RCC 7860 (cell line): Measurements from ENCODE around the gene WEE1.
A peak's percentile ranks its signal among the peaks of the same experiment; 100 is the strongest.

Source experiments
- DNase-seq: peaks from one replicate; pipeline ENCODE4 v3.0.0-alpha.2; 2015; ENCODE audit warnings: low spot score
- FAIRE-seq: peaks from 2 replicates; lab custom pipeline; 2012; peaks lifted over from hg19 to GRCh38; lab: Jason Lieb, UNC

The WEE1 gene

DNA sequence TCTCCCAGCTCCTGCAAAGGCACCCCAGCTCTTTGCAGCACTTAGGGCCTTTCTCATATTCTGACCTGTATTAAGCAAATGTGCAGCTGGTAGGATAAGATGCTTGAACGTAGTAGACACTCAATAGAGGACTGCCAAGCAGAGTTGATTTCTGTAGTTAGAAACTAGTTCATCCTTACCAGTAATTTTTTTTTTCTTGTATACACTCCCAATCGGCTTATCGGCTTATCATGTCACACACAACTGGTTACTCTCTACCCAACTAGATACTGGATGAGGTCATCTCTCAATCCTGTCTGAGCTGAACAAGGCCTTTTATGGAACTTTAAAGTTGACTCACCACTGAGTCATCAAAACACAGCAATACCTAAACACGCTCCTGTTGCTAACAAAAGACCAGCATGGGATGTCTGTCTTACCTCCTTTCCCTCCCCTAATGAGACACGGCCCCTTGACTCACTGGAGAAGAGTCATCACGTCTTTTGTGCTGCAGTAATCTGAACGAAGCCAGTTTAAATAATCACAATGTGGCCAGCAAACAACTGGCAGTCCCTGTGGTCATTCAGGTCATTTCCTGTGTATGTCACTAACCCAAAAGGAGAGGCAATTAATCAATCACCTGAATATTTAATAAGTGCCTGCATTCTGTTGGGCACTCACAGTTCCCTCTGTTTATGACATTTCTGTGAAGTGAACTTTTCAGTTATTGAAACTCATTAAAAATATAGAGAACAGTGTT lies 7.5 kb upstream of the WEE1 start:
- FAIRE-seq: peak; percentile 96
- DNase-seq: peak; percentile 100

DNA sequence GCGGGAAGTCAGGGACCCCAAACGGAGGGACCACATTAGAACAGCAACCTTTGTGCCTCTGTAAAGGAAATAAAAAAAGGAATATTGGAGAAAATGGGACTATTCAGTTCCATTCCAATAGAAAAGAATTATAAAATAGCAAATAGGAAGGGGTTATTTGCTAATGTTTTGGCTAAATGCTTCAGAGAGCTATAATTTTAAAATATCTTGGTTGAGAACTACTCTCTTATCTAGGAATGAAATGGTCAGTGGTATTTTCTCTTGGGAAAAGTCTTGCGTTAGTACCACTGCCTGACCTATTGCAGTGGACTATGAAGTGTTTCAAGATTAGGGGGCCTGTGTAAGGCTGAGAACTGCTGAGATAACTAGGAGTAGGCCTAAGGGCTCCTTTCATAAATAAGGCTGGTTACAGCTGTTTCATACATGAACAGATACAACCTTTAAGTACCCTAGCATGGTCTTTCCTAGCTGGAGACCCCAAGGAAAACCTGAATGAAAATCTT lies 6.9 kb upstream of the WEE1 start:
- FAIRE-seq (no peak), DNase-seq (no peak)

DNA sequence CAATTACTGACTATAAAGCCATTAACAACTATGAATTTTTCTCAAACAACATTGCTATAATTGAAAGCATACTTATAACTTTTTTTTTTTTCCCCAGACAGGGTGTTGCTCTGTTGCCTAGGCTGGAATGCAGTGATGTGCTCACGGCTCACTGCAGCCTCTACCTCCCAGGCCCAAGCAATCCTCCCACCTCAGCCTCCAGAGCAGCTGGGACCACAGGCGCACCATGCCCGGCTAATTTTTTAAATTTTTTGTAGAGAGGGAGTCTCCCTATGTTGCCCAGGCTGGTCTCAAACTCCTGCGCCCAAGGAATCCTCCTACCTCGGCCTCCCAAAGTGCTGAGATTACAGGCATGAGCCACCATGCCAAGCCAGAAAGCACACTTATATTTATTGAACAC lies 6.1 kb upstream of the WEE1 start:
- no peak for FAIRE-seq
- DNase-seq: no peak

DNA sequence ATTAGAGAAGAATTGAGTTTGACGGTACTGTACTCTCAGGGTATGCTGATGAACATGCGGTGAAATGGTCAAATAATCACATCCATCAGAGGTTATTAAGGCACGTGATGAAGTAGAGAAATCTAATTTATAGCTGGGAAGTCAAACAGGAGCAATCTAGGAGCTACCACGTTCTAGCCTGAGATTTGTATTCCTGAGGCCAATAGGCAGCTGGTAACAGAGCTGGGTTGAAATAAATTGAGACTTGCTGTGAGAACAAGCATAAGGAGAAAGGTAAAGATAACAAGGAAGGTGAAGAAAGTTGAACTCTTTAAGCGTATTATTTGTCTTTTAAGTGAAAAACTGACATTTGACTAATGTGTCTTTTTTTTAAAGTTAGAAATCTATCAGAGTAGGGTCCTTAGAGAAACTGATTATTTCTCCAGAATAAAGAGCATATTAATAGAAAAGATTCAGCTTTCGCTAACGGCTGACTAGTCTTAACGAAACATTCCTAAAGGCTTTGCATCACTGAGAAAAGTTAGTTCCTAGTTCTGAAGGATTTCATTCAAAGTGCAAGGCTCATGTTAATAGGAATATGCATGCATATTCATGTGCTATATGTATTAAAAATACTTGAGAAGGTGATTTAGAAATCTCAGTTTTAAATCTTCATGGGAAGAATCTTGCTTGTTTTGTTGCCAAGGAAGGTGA lies 5.2 kb upstream of the WEE1 start:
- FAIRE-seq (no peak), DNase-seq (no peak)

DNA sequence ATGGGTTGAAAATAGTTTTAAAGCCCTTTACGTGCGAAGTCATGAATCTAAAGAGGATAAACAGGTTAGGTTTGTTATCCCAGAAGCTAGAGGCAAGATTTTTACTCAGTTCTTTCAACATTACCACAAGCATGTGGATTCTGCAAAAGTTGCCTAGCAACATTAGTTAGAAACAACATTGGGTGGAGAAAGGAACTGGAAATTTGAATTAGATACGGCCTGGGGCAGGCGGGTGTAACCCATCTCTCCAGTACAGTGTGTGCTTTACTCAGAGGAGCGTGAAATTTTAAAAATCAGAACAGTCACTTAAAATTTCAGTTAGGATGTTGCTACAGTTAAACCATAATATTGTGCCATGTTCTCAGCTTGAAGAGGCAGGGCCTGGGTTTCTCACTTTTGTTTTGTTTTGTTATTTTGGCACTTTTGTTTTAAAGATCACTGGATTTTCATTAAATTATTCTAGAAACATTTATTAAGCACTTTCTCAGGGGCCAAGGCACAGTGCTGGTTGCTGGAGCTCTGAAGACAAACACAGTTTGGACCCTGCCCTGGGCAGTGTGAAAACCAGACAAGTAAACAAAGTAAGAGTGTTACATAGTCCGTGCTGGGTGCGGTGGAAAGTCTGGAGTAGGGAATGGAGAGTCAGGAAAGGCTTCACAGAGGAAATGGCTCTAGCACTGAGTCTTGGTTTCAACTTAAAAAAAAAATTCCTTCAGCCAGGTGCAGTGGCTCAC lies 4.4 kb upstream of the WEE1 start:
- peak; percentile 90 for DNase-seq
- FAIRE-seq: peak; percentile 44

DNA sequence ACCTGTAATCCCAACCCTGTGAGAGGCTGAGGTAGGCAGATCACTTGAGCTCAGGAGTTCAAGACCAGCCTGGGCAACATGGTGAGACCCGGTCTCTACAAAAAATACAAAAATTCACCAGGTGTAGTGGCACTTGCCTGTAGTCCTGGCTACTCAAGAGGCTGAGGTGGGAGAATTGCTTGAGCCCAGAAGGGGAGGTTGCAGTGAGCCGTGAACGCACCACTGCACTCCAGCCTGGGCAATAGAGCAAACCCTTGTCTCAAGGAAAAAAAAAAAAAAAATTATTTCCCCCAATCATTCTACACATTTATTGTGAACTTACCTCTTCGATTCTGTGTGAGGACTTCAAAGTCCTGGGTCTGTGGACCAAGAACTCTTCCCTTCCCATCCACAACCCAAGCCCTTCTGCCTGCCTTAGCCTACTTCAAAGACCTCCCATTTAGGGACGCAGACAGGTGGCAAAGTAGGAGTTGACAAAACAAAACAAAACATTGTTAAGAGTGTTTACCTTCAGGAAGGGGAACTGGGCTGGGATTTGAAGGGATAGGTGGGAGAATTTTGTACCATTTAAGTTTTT lies 3.8 kb upstream of the WEE1 start:
- FAIRE-seq: no peak

DNA sequence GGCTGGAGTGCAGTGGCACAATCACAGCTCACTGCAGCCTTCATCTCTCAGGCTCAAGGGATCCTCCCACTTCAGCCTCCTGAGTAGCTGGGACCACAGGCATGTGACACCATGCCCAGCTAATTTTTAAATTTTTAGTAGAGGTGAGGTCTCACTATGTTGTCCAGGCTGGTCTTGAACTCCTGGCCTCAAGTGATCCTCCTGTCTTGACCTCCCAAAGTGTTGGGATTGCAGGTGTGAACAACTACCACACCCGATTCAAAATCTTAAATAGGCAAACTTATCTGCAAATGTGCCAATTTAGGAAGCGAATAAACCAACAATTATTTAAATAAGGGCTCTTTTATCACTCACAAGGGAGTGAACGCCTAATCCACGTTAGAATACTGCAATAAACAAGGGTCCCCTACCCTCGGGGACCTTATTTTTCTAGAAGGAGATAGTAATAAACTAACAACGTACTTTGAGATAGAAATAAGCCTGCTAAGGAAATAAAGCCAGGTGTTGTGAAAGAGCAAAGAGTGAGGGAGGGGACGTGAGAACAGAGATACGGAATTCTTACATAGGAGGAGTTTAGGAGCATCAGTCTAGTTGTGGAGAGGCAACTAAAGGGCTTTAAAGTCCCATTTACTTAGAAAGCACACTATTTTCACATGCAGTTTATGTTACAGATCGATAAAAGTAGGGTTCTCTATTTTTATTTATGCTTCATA lies 3.0 kb upstream of the WEE1 start:
- DNase-seq (no peak), FAIRE-seq (no peak)

More for the DNA sequence above, 3.8 kb upstream of the WEE1 start:
- no peak for DNase-seq

DNA sequence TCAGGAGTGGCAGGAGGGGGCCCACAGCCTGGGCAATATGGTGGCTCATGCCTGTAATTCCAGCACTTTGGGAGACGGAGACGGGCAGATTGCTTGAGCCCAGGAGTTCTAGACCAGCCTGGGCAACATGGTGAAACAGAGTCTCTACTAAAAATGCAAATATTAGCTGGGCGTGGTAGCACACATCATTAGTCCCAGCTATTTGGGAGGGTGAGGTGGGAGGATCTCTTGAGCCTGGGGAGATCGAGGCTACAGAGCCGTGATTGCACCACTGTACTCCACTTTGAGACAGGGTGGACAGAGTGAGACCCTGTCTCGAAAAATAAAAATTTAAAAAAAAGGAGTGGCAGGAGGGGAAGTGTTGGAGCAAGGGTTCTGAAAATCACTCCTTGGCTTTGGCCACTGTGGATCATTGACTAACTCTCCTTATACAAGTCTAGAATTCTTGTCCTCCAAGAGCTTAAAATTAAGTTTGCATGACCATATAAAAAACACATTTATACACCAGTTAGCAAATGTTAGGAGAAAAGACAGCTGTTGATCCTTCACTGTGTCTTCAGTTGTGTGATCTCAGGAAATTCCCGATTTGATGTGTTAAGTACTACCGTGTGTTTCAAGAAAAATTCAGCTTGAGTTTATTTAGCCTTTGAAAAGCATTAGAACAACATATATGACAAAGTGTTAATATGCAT lies 2.3 kb upstream of the WEE1 start:
- DNase-seq (no peak), FAIRE-seq (no peak)

DNA sequence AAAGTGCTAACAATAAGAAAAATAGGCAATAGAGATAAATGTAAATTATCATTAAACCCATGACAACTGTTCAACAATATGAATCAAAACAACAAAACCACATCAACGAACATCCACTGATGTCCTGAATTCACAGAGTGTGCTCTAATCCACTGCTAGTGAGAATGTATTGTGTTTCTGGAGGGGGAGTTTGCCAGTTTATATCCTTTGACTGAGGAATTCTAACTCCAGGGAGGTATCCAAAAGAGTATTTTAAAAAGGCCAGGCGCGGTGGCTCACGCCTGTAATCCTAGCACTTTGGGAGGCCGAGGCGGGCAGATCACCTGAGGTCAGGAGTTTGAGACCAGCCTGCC lies 1.7 kb upstream of the WEE1 start:
- FAIRE-seq (no peak), DNase-seq (no peak)

DNA sequence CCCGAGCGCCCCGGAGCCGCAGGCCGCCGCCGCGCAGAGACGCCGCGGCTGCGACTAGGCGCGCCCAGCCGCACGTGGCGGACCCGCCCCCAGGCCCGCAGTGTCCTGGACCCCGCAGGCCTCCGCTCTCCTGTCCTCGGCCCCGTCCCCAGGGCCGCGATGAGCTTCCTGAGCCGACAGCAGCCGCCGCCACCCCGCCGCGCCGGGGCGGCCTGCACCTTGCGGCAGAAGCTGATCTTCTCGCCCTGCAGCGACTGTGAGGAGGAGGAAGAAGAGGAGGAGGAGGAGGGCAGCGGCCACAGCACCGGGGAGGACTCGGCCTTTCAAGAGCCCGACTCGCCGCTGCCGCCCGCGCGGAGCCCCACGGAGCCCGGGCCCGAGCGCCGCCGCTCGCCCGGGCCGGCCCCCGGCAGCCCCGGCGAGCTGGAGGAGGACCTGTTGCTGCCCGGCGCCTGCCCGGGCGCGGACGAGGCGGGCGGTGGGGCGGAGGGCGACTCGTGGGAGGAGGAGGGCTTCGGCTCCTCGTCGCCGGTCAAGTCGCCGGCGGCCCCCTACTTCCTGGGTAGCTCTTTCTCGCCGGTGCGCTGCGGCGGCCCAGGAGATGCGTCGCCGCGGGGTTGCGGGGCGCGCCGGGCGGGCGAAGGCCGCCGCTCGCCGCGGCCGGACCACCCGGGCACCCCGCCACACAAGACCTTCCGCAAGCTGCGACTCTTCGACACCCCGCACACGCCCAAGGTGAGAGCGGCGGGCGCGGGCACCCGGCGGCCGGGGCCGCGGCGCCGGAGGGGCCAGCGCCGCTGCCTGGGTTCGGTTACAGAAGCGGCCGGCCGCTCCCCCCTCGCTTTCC lies 528 bp downstream of the WEE1 start:
- no peak for DNase-seq
- no peak for FAIRE-seq

DNA sequence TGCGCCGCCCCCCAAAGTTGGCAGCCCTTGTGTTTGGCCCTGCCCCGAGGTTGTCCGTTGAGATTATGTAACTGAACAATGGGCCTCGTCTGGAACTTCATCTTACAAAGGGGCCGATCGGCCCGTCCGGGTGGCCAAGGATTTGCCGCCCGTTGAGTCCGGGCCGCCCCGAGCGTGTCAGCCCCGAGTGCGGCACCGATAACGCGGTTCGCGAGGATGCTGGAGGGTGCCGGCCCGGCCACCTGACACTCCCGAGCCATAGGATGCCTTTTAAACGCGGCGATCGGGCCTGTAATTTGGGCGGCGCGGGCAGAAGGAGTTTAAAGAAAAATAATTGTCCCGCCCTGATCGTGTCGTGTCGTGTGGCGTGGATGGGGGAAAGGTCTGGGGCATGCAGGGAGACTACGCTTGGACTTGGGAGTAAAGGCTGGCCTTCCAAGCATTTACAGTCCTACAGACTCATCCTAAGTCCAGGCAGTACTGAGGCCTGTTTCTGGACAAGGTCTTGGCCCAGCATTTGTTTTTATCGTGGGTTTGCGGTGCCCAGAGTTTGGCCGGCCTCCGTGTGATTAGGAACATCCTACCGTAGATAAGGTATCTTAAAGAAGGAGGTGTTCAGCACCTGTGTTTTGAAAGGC lies 1.3 kb downstream of the WEE1 start:
- DNase-seq (no peak), FAIRE-seq (no peak)

DNA sequence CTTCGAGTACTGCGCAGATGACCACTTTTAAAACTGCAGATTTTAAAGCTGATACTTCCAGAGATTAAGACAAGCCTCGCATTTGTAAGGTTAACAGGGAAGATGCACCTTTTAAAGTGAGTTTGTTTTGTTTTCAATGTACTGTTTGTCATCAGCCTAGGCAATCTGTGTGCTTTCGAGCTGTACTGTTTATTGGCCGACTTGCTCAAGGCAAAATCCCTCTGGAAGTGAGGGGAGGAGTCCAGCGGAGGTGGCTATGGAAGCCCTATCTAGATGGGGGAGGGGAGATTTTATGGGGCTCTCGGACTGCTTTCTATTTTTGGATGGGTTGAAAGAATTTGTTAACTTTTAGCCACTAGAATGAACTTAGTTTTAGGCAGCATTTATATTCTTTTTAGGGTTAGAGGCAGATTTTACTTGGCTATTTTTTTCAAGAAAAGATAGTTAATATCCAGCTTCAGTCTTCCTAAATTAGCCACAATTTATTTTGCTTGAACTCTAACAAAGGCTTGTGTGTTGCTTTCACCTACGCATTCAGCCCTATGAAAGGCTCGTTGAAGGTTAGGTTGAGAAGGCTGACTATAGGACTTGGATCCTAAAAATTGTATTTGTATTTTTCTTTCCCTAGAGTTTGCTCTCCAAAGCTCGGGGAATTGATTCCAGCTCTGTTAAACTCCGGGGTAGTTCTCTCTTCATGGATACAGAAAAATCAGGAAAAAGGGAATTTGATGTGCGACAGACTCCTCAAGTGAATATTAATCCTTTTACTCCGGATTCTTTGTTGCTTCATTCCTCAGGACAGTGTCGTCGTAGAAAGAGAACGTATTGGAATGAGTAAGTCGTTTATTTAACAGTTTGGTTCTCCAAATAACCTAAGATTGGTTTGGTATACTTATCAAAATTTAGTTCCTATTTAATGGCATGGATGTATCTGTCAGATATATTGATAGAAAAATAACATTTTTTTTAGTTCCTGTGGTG lies 2.1 kb downstream of the WEE1 start:
- DNase-seq (peak; percentile 72), FAIRE-seq (peak; percentile 21)

DNA sequence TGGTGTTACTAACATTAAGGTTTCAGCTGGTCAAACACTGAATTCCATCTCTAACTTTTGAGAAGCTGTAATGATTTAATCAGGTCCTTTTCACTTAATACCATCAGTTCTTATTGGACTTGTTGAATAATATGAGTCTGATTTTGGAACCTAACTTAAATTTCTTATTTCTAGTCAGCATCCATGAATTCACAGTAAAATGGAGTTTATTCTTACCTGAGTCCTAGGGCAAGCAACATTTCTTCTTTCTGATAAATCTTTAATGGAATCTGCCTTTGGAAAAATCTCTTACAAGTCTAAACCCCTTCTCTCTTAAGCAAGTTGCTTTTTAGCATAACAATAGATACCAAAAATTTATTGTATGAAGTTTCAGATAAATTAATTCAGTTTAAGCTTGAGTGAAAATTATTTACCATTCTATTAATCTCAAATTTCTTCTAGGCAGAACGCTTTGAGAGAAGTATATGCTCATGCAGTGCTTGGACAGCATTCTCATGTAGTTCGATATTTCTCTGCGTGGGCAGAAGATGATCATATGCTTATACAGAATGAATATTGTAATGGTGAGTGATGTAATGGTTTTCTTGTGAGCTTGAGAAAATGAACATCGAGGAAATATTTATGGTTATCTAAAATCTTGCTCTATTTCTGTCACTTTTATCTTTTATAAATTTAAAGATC lies 3.4 kb downstream of the WEE1 start:
- FAIRE-seq (no peak), DNase-seq (no peak)

DNA sequence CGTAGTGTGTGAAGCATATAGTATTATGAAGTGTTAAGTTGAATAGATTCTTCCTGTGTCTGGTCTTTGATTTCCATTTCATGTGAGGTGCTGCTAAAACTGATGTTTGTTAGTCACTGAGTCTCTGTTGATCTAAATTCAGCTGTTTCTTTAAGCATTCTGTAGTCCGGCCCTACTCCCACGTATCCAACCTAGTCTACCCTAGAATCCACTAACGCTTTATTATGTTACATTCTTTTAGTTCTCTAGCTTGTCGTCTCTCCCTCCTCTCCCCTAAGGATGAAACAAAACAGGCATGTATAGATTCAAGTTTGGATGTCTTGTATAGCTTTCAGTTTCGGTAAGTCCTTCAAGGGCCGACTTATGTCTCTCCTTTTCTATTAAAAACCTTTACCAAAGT lies 4.1 kb downstream of the WEE1 start:
- DNase-seq: no peak
- no peak for FAIRE-seq

DNA sequence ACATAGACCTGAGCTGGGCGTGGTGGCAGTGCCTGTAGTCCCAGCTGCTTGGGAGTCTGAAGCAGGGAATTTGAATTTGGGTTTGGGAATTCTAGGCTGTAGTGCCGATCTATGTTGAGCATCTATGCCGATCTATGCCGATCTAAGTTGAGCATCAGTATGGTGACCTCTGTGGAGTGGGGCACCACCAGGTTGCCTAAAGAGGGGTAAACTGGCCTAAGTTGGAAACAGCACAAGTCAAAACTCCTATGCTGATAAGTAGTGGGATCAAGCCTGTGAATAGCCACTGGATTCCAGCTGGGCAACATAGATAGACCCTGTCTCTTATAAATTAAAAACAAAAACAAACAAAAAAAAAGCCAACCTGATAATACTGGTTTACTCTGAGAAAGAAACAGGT lies 7.4 kb downstream of the WEE1 start:
- DNase-seq (no peak), FAIRE-seq (no peak)

DNA sequence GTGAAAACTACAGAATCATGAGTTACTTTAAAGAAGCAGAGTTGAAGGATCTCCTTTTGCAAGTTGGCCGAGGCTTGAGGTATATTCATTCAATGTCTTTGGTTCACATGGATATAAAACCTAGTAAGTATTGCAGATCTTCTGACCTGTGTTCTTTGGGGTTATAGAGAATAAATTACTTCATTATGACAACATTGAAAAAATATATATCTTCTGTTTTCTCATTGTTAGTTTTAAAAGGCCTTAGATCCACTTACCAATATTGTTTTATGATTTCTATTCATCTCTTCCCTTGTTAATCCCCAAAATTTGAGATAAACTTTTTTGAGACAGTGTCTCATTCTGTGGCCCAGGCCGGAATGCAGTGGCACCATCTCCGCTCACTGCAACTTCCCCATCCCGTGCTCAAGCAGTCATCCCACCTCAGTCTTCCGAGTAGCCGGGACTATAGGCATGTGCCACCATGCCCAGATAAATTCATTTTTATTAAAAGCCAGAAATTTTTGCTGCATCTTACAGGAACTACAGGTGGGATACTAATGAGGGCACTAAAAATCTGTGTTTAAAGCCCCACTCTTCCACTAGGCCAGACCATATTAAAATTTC lies 8.2 kb downstream of the WEE1 start:
- no peak for FAIRE-seq
- no peak for DNase-seq

DNA sequence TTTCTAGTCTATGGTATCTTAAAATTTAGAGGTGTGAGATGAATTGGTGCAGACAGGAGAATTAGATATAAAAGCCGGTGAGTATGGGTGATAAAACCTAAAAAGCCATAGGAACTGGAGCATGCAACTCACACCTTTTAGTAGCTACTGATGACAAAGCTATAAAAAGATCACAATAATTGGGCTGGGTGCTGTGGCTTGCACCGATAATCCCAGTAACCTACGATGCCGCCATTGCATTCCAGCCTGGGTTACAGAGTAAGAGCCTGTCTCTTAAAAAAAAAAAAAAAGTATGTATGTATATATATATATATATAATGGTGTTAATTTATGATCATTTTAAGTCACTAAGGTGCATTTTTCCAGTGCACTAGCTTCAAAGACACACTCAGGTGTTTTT lies 17.2 kb downstream of the WEE1 start:
- DNase-seq: no peak
- FAIRE-seq: no peak
